Panc1 (cell line): Measurements from ENCODE around the gene ATP6V0B. TPM values are rescaled to one million over a fixed set of nuclear protein-coding genes. Genes with fewer than 3 reads are reported as not detected.

Source experiments
- ATAC-seq: fragments of 200-7000 bp; cut with Tn5 transposase; 2 replicates; pipeline ENCODE4 v1.9.1; 2020; ENCODE audit warnings: mild to moderate bottlenecking, moderate library complexity
- BruUV-seq: library from RNA; stranded (reverse); fragments of 400-500 nt; replicated peaks from 2 replicates; lab custom pipeline; 2021; lab: Mats Ljungman, UMichigan
- CTCF ChIA-PET: fragments of 300-600 bp; sonication (Branson Sonifier 250); formaldehyde crosslinking; loops from one replicate; lab custom pipeline; 2022; ENCODE audit warnings: antibody characterized with exemption; lab: Charles Lee
- POLR2A ChIA-PET: fragments of 300-600 bp; sonication (Branson Sonifier 250); formaldehyde crosslinking; loops from one replicate; lab custom pipeline; 2022; ENCODE audit warnings: antibody characterized with exemption; lab: Charles Lee
- DNase-seq: peaks from one replicate; pipeline ENCODE4 v3.0.0-alpha.2; 2010; ENCODE audit warnings: low read depth, low spot score
- H3K27ac ChIP-seq: 2 replicates; pipeline ENCODE4 v1.5.1; 2011; ENCODE audit warnings: mild to moderate bottlenecking, low read length, inconsistent platforms
- H3K27me3 ChIP-seq: fragments of 200-500 bp; sonication (Bioruptor generic); 2 replicates; pipeline ENCODE4 v1.6.0; 2014; ENCODE audit warnings: low read length, inconsistent platforms; ENCODE audit not compliant: control insufficient read depth, insufficient read depth
- H3K36me3 ChIP-seq: fragments of 200-500 bp; sonication (Bioruptor generic); 2 replicates; pipeline ENCODE4 v1.5.1; 2014; ENCODE audit warnings: inconsistent platforms, mild to moderate bottlenecking, low read length, moderate library complexity; ENCODE audit not compliant: control insufficient read depth, insufficient read depth
- H3K4me1 ChIP-seq: 2 replicates; pipeline ENCODE4 v1.5.1; 2011; ENCODE audit warnings: inconsistent platforms, mild to moderate bottlenecking, low read length, moderate library complexity; ENCODE audit not compliant: control insufficient read depth, insufficient read depth
- H3K4me3 ChIP-seq, 2 experiments: 2 replicates each; pipeline ENCODE4 v1.5.1; 2011 to 2012; ENCODE audit warnings: low read depth in 2 of 2, low read length in 2 of 2, mild to moderate bottlenecking in 2 of 2, inconsistent platforms in 1 of 2, moderate library complexity in 1 of 2
- H3K9me3 ChIP-seq: fragments of 200-500 bp; sonication (Bioruptor generic); 2 replicates; pipeline ENCODE4 v1.5.1; 2014; ENCODE audit warnings: low read depth, mild to moderate bottlenecking, inconsistent platforms, low read length, moderate library complexity; ENCODE audit not compliant: control insufficient read depth, insufficient read depth
- CTCF ChIP-seq: fragments of 450-650 bp; IDR thresholded peaks from 2 replicates; pipeline ENCODE4 v1.5.1; 2017; ENCODE audit warnings: mild to moderate bottlenecking
- POLR2AphosphoS5 ChIP-seq: IDR thresholded peaks from 2 replicates; pipeline ENCODE4 v1.6.1; 2012; ENCODE audit warnings: mild to moderate bottlenecking, low read depth, low read length, moderate library complexity
- REST ChIP-seq, 2 experiments: IDR thresholded peaks; 2 replicates each; pipeline ENCODE4 v1.6.1; 2011 to 2012; ENCODE audit warnings: low read depth in 2 of 2, control low read depth in 1 of 2, low read length in 1 of 2, mild to moderate bottlenecking in 1 of 2, moderate library complexity in 1 of 2; ENCODE audit not compliant: insufficient read depth in 1 of 2
- SIN3A ChIP-seq: IDR thresholded peaks from 2 replicates; pipeline ENCODE4 v1.6.1; 2012; ENCODE audit warnings: low read depth, mild to moderate bottlenecking, low read length, moderate library complexity, borderline replicate concordance; ENCODE audit not compliant: insufficient read depth
- TCF7L2 ChIP-seq: IDR thresholded peaks from 2 replicates; pipeline ENCODE4 v1.6.1; 2011; ENCODE audit warnings: mild to moderate bottlenecking, low read depth, low read length, inconsistent platforms
- in situ Hi-C: cut with HindIII; loops from 2 replicates; pipeline ENCODE4 v1.10.0; 2016; ENCODE audit warnings: low sequenced_read_pairs, low pct_unique_long_range_greater_than_20kb
- intact Hi-C: fragments of 100-400 bp; cut with micrococcal nuclease; formaldehyde crosslinking; loops from one replicate; pipeline ENCODE4 v1.10.0; 2022; ENCODE audit not compliant: unreplicated experiment
- total RNA-seq: library from RNA; stranded (reverse); gene quantifications from one replicate; pipeline ENCODE4 v1.2.1, GENCODE V29; 2021; ENCODE audit not compliant: unreplicated experiment

ATP6V0B gene
- total RNA-seq, 1 experiment from 2014 or later = 134 TPM

GRCh38 chr1:43949678-43950077 is 25.1 kb upstream of the ATP6V0B start:
- no peak for DNase-seq
- ChIA-PET POLR2A (no interaction called here), CTCF (interaction anchor here (1.1 kb wide), 1 partner anchor 15 kb away, joined by 3 read pairs; no protein-coding TSS in a partner anchor)
- intact Hi-C loops (no loop called here), in situ Hi-C loops (loop anchor here (25.0 kb wide), 1 partner anchor 187 kb away; no protein-coding TSS in a partner anchor)
- no peak overlapping the region for H3K4me3 ChIP-seq
- TF ChIP-seq REST (IDR thresholded peaks at IDR 0.05; ENCODE audit: insufficient read depth in 1 of 2, low read depth in 2 of 2, low read length in 1 of 2) (no peak), TCF7L2 (no peak), POLR2AphosphoS5 (no peak), SIN3A (no peak), CTCF (no peak)
- ATAC-seq = no peak
- H3K36me3 ChIP-seq = peaks cover 4% of the 10 kb centered on the region; the same call in 1 of the 2 replicates
- peaks cover 16% of the 10 kb centered on the region for H3K4me1 ChIP-seq
- BruUV-seq = no TSS peak
- H3K27me3 ChIP-seq = no peaks in the 10 kb centered on the region
- H3K9me3 ChIP-seq = no peaks in the 10 kb centered on the region
- H3K27ac ChIP-seq = no peak overlapping the region

- intact Hi-C loops (no loop called here), in situ Hi-C loops (no loop called here)
- ChIA-PET POLR2A (no interaction called here), CTCF (interaction anchor here (0.6 to 0.7 kb wide), 2 partner anchors 16 to 185 kb away, joined by 4 to 6 read pairs; no protein-coding TSS in a partner anchor)
- Histone ChIP-seq H3K4me1 (peaks cover 12% of the 10 kb centered on the region), H3K9me3 (no peaks in the 10 kb centered on the region), H3K36me3 (peaks cover 4% of the 10 kb centered on the region; the same call in 1 of the 2 replicates), H3K27me3 (no peaks in the 10 kb centered on the region), H3K4me3 (no peak overlapping the region), H3K27ac (no peak overlapping the region)
- TF ChIP-seq TCF7L2 = no peak
- TF ChIP-seq CTCF = no peak
- no peak for TF ChIP-seq POLR2AphosphoS5
- no peak for TF ChIP-seq REST (IDR thresholded peaks at IDR 0.05; ENCODE audit: insufficient read depth in 1 of 2, low read depth in 2 of 2, low read length in 1 of 2)
- TF ChIP-seq SIN3A = no peak
- TSS peak; percentile 47 for BruUV-seq
- DNase-seq (no peak), ATAC-seq (no peak)
Measured at GRCh38 chr1:43951021-43951985, 23.5 kb upstream of the ATP6V0B start.
